ENCODE measurements around the gene RASGRF1.

Gene RASGRF1, protein sequence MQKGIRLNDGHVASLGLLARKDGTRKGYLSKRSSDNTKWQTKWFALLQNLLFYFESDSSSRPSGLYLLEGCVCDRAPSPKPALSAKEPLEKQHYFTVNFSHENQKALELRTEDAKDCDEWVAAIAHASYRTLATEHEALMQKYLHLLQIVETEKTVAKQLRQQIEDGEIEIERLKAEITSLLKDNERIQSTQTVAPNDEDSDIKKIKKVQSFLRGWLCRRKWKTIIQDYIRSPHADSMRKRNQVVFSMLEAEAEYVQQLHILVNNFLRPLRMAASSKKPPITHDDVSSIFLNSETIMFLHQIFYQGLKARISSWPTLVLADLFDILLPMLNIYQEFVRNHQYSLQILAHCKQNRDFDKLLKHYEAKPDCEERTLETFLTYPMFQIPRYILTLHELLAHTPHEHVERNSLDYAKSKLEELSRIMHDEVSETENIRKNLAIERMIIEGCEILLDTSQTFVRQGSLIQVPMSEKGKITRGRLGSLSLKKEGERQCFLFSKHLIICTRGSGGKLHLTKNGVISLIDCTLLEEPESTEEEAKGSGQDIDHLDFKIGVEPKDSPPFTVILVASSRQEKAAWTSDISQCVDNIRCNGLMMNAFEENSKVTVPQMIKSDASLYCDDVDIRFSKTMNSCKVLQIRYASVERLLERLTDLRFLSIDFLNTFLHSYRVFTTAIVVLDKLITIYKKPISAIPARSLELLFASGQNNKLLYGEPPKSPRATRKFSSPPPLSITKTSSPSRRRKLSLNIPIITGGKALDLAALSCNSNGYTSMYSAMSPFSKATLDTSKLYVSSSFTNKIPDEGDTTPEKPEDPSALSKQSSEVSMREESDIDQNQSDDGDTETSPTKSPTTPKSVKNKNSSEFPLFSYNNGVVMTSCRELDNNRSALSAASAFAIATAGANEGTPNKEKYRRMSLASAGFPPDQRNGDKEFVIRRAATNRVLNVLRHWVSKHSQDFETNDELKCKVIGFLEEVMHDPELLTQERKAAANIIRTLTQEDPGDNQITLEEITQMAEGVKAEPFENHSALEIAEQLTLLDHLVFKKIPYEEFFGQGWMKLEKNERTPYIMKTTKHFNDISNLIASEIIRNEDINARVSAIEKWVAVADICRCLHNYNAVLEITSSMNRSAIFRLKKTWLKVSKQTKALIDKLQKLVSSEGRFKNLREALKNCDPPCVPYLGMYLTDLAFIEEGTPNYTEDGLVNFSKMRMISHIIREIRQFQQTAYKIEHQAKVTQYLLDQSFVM (N-terminal part only)

DNA sequence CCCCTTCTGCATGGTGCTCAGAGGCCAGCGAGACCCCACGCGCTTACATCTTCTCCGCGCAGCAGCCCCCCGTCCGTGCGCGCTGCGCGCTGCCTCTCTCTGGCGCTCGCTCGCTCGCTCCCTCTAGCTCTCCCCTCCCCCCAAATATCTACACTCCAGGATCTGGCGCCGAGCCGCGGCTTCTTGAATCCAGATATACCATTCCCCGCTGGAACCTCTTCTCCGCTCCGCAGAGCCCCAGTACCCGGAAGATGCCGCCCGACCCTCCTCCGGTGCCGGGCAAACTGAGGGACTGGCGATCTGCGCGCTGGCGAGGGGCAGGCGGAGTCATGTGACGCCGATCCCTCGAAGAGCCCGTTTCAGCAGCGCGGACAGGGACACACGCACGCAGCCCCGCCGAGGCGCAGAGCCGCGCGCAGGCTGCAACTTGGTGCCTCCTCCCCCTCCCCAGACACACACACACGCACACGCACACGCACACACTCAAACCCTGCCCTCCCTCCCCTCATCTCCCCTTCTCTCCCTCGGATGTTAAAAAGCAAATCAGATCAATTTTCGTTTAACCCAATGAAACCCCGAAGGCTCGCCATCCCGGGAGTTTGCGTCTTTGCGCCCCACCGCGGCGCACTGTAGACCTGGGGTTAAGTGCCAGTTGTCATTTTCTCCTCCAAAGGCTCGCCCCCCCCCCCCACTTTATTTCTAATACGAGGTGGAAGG, at the start of gene RASGRF1:
TSS of gene RASGRF1 (minus strand) at position 294 of the 717 bp plus-strand sequence. CDS start at position 12, 282 bp downstream.
- H4K20me1 ChIP-seq (ENCODE audit: insufficient read depth), result no peaks in the 10 kb centered on the region
- H3K79me2 ChIP-seq (ENCODE audit: insufficient read depth, low read depth), result no peaks in the 10 kb centered on the region
- TF ChIP-seq, protein P1, sequence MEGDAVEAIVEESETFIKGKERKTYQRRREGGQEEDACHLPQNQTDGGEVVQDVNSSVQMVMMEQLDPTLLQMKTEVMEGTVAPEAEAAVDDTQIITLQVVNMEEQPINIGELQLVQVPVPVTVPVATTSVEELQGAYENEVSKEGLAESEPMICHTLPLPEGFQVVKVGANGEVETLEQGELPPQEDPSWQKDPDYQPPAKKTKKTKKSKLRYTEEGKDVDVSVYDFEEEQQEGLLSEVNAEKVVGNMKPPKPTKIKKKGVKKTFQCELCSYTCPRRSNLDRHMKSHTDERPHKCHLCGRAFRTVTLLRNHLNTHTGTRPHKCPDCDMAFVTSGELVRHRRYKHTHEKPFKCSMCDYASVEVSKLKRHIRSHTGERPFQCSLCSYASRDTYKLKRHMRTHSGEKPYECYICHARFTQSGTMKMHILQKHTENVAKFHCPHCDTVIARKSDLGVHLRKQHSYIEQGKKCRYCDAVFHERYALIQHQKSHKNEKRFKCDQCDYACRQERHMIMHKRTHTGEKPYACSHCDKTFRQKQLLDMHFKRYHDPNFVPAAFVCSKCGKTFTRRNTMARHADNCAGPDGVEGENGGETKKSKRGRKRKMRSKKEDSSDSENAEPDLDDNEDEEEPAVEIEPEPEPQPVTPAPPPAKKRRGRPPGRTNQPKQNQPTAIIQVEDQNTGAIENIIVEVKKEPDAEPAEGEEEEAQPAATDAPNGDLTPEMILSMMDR (conservative IDR thresholded peaks at IDR 0.05; ENCODE audit: low read depth, low read length), result no peak
- H3K4me3 ChIP-seq (IDR thresholded peaks at IDR 0.05; ENCODE audit: insufficient read depth, low read depth, low read length), result no peak within 1 kb of the TSS
- H3K4me2 ChIP-seq, result no peak within 1 kb of the TSS
- no peaks in the 10 kb centered on the region for H3K27me3 ChIP-seq (ENCODE audit: insufficient read depth, low read depth)
- H3K4me1 ChIP-seq (ENCODE audit: low read depth, poor library complexity, severe bottlenecking), result no peaks in the 10 kb centered on the region
- H3K36me3 ChIP-seq (ENCODE audit: insufficient read depth), result no peaks in the 10 kb centered on the region
- no peak within 1 kb of the TSS for H2AFZ ChIP-seq (ENCODE audit: low read depth)
- no peak within 1 kb of the TSS for H3K9ac ChIP-seq
- H3K27ac ChIP-seq, result no peak within 1 kb of the TSS

DNA sequence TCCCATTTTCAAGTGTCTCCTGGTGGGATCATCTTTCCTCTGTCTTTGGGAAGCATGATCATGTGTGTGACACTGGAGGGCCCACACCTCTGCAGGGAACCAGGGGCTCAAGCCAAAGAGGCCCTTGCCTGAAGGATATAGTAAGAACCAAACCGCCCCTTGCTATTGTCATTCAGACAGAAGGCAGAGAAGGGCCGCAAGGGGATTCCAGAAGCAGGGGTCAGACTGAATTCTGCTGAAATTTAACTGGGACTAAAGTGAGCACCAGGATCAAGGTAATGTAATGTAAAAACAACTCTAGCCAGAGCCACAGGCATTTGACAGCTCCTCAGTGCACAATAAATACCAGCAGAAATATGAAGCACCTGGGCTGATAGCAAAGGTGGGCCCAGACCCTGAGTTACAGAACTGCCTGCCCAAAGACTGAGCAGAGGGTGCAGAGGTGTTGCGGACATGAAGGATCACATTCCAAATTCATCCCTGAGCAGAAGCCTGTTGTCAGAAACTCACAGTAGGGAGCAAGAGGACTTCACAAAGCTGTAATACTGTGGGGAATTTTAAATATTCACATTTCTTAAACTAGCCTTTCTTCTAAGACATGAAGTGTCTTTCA, 46.0 kb upstream of the RASGRF1 start:
- TF ChIP-seq, protein P1 (conservative IDR thresholded peaks at IDR 0.05; ENCODE audit: low read depth, low read length), result no peak
- H2AFZ ChIP-seq (ENCODE audit: low read depth), result no peak overlapping the region

DNA sequence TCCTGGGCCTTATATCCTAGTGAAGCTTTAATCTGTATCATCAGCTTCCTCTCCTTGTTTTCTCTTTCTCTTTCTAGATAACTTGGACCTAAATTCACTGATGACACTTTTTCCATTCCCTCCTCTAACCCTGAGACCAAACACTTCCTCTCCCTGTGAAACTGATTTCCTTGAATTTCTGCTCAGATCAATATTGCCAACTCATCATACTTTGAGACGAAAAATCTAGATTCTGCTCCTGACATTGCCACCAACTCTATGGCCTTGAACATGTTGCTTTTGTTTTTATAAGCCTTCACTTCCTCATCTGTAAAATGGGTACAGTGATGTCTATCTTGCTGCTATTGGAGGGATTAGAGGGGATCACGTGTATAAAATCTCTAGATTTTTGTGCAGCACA, 42.7 kb upstream of the RASGRF1 start:
- no peak overlapping the region for H2AFZ ChIP-seq (ENCODE audit: low read depth)
- no peak overlapping the region for H3K9ac ChIP-seq
- TF ChIP-seq, protein P1 (conservative IDR thresholded peaks at IDR 0.05; ENCODE audit: low read depth, low read length), result no peak
- no peak overlapping the region for H3K4me2 ChIP-seq
- no peaks in the 10 kb centered on the region for H3K79me2 ChIP-seq (ENCODE audit: insufficient read depth, low read depth)
- H3K36me3 ChIP-seq (ENCODE audit: insufficient read depth), result no peaks in the 10 kb centered on the region
- H4K20me1 ChIP-seq (ENCODE audit: insufficient read depth), result no peaks in the 10 kb centered on the region
- H3K27ac ChIP-seq, result no peak overlapping the region
- H3K4me1 ChIP-seq (ENCODE audit: low read depth, poor library complexity, severe bottlenecking), result no peaks in the 10 kb centered on the region
- no peak overlapping the region for H3K4me3 ChIP-seq (IDR thresholded peaks at IDR 0.05; ENCODE audit: insufficient read depth, low read depth, low read length)
- no peaks in the 10 kb centered on the region for H3K27me3 ChIP-seq (ENCODE audit: insufficient read depth, low read depth)

More for the DNA sequence above, 46.0 kb upstream of the RASGRF1 start:
- H3K9ac ChIP-seq, result no peak overlapping the region
- no peaks in the 10 kb centered on the region for H3K4me1 ChIP-seq (ENCODE audit: low read depth, poor library complexity, severe bottlenecking)
- H3K36me3 ChIP-seq (ENCODE audit: insufficient read depth), result no peaks in the 10 kb centered on the region
- no peak overlapping the region for H3K27ac ChIP-seq
- H3K27me3 ChIP-seq (ENCODE audit: insufficient read depth, low read depth), result no peaks in the 10 kb centered on the region
- H4K20me1 ChIP-seq (ENCODE audit: insufficient read depth), result no peaks in the 10 kb centered on the region
- no peaks in the 10 kb centered on the region for H3K79me2 ChIP-seq (ENCODE audit: insufficient read depth, low read depth)
- H3K4me2 ChIP-seq, result no peak overlapping the region
- no peak overlapping the region for H3K4me3 ChIP-seq (IDR thresholded peaks at IDR 0.05; ENCODE audit: insufficient read depth, low read depth, low read length)
